GM23338 (cell line): Measurements from ENCODE around the gene ACO2. TPM values are rescaled to one million over a fixed set of nuclear protein-coding genes. Genes with fewer than 3 reads are reported as not detected.

Source experiments
- CREB1 ChIP-seq: fragments of 250-450 bp; sonication (Bioruptor Pico); IDR thresholded peaks from 2 replicates; pipeline ENCODE4 v1.5.0; 2020; ENCODE audit warnings: low read depth, mild to moderate bottlenecking, moderate library complexity
- ETS1 ChIP-seq: IDR thresholded peaks from 2 replicates; pipeline ENCODE4 v1.6.1; 2016; ENCODE audit warnings: antibody characterized with exemption
- EZH2phosphoT487 ChIP-seq: fragments of 200-600 bp; sonication (generic); IDR thresholded peaks from one replicate; pipeline ENCODE4 v1.8.1; 2018; ENCODE audit warnings: antibody characterized with exemption; ENCODE audit not compliant: unreplicated experiment
- NANOG ChIP-seq: IDR thresholded peaks from 2 replicates; pipeline ENCODE4 v1.6.1; 2016; ENCODE audit warnings: antibody characterized with exemption, borderline replicate concordance
- POLR2AphosphoS5 ChIP-seq: IDR thresholded peaks from 2 replicates; pipeline ENCODE4 v1.6.1; 2016; ENCODE audit warnings: antibody characterized with exemption, low read depth
- ZNF114 ChIP-seq: fragments of 250-450 bp; sonication (Bioruptor Pico); IDR thresholded peaks from 2 replicates; pipeline ENCODE4 v1.5.0; 2020; ENCODE audit warnings: mild to moderate bottlenecking, moderate library complexity
- ZNF331 ChIP-seq: fragments of 250-450 bp; sonication (Bioruptor Pico); IDR thresholded peaks from 2 replicates; pipeline ENCODE4 v1.5.0; 2020; ENCODE audit warnings: low read depth, mild to moderate bottlenecking, moderate library complexity
- polyA plus RNA-seq: library from polyadenylated mRNA; unstranded; fragments of >200 nt; fragmentation: Nextera tagmentation; extraction: Ambion mirVana; gene quantifications from 2 replicates; pipeline ENCODE4 v1.2.1, GENCODE V29; 2016
- total RNA-seq: library from RNA; depleted of rRNA; stranded (reverse); fragments of >200 nt; shearing (Covaris generic); gene quantifications from 2 replicates; pipeline ENCODE4 v1.2.3, GENCODE V29; 2014
- TF ChIP-seq, protein P1 (sequence below): fragments of 250-450 bp; sonication (Bioruptor Pico); IDR thresholded peaks from 2 replicates; pipeline ENCODE4 v1.5.0; 2020; ENCODE audit warnings: mild to moderate bottlenecking, moderate library complexity
- TF ChIP-seq, protein P2 (sequence below): IDR thresholded peaks from one replicate; pipeline ENCODE4 v1.6.1; 2018; ENCODE audit warnings: antibody characterized with exemption; ENCODE audit not compliant: unreplicated experiment

The ACO2 gene
- total and polyA plus RNA-seq, 2 experiments from 2014 or later: 36.2 to 79.7 TPM

DNA sequence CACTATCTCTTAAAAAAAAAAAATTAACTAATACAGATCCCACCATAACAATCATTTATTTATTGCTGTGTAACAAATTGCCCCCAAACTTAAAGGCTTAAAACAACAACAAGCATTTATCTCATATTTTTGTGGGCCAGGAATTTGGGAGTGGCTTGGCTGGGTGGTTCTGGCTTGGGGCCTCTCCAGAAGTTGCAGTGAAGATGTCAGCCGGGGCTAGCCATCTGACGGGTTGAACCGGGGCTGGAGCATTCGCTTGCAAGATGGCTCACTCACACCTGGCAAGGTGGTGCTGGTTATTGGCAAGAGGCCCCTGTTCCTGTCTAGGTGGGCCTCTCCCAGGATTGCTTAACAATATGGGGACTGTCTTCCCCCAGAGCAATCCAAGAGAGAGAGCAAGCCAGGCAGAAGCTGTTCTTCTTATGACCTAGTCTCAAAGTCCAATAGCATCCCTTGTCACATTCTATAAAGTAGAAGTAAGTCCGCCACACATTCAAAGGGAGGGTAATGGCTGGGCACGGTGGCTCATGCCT lies 29.5 kb downstream of the ACO2 start (continued):
- TF ChIP-seq, protein P1, sequence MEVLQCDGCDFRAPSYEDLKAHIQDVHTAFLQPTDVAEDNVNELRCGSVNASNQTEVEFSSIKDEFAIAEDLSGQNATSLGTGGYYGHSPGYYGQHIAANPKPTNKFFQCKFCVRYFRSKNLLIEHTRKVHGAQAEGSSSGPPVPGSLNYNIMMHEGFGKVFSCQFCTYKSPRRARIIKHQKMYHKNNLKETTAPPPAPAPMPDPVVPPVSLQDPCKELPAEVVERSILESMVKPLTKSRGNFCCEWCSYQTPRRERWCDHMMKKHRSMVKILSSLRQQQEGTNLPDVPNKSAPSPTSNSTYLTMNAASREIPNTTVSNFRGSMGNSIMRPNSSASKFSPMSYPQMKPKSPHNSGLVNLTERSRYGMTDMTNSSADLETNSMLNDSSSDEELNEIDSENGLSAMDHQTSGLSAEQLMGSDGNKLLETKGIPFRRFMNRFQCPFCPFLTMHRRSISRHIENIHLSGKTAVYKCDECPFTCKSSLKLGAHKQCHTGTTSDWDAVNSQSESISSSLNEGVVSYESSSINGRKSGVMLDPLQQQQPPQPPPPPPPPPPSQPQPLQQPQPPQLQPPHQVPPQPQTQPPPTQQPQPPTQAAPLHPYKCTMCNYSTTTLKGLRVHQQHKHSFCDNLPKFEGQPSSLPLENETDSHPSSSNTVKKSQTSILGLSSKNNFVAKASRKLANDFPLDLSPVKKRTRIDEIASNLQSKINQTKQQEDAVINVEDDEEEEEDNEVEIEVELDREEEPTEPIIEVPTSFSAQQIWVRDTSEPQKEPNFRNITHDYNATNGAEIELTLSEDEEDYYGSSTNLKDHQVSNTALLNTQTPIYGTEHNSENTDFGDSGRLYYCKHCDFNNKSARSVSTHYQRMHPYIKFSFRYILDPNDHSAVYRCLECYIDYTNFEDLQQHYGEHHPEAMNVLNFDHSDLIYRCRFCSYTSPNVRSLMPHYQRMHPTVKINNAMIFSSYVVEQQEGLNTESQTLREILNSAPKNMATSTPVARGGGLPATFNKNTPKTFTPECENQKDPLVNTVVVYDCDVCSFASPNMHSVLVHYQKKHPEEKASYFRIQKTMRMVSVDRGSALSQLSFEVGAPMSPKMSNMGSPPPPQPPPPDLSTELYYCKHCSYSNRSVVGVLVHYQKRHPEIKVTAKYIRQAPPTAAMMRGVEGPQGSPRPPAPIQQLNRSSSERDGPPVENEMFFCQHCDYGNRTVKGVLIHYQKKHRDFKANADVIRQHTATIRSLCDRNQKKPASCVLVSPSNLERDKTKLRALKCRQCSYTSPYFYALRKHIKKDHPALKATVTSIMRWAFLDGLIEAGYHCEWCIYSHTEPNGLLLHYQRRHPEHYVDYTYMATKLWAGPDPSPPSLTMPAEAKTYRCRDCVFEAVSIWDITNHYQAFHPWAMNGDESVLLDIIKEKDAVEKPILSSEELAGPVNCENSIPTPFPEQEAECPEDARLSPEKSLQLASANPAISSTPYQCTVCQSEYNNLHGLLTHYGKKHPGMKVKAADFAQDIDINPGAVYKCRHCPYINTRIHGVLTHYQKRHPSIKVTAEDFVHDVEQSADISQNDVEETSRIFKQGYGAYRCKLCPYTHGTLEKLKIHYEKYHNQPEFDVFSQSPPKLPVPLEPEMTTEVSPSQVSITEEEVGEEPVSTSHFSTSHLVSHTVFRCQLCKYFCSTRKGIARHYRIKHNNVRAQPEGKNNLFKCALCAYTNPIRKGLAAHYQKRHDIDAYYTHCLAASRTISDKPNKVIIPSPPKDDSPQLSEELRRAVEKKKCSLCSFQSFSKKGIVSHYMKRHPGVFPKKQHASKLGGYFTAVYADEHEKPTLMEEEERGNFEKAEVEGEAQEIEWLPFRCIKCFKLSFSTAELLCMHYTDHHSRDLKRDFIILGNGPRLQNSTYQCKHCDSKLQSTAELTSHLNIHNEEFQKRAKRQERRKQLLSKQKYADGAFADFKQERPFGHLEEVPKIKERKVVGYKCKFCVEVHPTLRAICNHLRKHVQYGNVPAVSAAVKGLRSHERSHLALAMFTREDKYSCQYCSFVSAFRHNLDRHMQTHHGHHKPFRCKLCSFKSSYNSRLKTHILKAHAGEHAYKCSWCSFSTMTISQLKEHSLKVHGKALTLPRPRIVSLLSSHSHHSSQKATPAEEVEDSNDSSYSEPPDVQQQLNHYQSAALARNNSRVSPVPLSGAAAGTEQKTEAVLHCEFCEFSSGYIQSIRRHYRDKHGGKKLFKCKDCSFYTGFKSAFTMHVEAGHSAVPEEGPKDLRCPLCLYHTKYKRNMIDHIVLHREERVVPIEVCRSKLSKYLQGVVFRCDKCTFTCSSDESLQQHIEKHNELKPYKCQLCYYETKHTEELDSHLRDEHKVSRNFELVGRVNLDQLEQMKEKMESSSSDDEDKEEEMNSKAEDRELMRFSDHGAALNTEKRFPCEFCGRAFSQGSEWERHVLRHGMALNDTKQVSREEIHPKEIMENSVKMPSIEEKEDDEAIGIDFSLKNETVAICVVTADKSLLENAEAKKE: no peak
- TF ChIP-seq EZH2phosphoT487 (no peak), ZNF114 (CRISPR knock-in tag) (no peak), CREB1 (CRISPR knock-in tag) (no peak), ZNF331 (no peak), NANOG (no peak), ETS1 (no peak), POLR2AphosphoS5 (no peak)
- TF ChIP-seq, protein P2, sequence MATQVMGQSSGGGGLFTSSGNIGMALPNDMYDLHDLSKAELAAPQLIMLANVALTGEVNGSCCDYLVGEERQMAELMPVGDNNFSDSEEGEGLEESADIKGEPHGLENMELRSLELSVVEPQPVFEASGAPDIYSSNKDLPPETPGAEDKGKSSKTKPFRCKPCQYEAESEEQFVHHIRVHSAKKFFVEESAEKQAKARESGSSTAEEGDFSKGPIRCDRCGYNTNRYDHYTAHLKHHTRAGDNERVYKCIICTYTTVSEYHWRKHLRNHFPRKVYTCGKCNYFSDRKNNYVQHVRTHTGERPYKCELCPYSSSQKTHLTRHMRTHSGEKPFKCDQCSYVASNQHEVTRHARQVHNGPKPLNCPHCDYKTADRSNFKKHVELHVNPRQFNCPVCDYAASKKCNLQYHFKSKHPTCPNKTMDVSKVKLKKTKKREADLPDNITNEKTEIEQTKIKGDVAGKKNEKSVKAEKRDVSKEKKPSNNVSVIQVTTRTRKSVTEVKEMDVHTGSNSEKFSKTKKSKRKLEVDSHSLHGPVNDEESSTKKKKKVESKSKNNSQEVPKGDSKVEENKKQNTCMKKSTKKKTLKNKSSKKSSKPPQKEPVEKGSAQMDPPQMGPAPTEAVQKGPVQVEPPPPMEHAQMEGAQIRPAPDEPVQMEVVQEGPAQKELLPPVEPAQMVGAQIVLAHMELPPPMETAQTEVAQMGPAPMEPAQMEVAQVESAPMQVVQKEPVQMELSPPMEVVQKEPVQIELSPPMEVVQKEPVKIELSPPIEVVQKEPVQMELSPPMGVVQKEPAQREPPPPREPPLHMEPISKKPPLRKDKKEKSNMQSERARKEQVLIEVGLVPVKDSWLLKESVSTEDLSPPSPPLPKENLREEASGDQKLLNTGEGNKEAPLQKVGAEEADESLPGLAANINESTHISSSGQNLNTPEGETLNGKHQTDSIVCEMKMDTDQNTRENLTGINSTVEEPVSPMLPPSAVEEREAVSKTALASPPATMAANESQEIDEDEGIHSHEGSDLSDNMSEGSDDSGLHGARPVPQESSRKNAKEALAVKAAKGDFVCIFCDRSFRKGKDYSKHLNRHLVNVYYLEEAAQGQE: no peak
